Measurements from ENCODE around the gene ZMYND8. TPM values are rescaled to one million over a fixed set of nuclear protein-coding genes. Genes with fewer than 3 reads are reported as not detected.

The ZMYND8 gene
- total and polyA plus RNA-seq, 2 of the 8 experiments (the other 6 are each of a cell fraction or from before 2014, with no cell fraction given), result 50.5 to 163 TPM

DNA sequence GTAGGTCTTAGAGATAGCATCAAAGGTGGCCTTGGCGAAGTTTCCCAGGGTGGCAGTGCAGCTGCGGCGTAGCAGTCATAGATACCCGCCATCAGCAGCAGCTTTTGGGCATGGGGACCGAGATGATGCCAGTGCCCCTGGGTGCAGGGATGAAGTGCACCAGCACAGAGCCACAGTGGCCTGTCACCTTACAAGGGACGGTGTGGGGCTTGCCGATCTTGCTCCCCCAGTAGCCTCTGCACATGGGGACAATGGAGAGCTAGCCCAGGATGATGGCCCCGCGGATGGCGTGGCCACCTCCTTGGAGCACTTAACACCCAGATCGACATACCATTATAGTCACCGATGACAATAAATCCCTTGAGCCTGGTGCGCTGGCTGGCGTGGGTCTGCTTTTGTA is 195.5 kb downstream of the ZMYND8 start:
- no peaks in the 10 kb centered on the region for H3K79me2 ChIP-seq (ENCODE audit: control insufficient read depth in 1 of 2, insufficient read depth in 2 of 2, low read length in 2 of 2)
- H3K79me1 ChIP-seq (ENCODE audit: low read depth, low read length), result no peaks in the 10 kb centered on the region
- H3K4ac ChIP-seq (replicated peaks; ENCODE audit: insufficient read length, low read depth, low read length), result no peak overlapping the region
- no peak overlapping the region for H2BK15ac ChIP-seq (ENCODE audit: low read length)
- FAIRE-seq (no peak), DNase-seq (ENCODE audit: low read depth in 1 of 2, low spot score in 2 of 2) (no peak)
- H2AFZ ChIP-seq (ENCODE audit: low read length), result no peak overlapping the region
- H3K4me2 ChIP-seq (ENCODE audit: insufficient read depth in 1 of 2, low read depth in 2 of 2, low read length in 2 of 2), result no peak overlapping the region
- no peaks in the 10 kb centered on the region for H4K20me1 ChIP-seq (replicated peaks in 1 of 2; ENCODE audit: control insufficient read depth in 1 of 2, insufficient read depth in 2 of 2, low read length in 2 of 2)
- no peak overlapping the region for H3K9ac ChIP-seq (replicated peaks in 1 of 4; ENCODE audit: extremely low read depth in 1 of 4, low read depth in 3 of 4, low read length in 3 of 4)
- no peak overlapping the region for H3K4me3 ChIP-seq (ENCODE audit: extremely low read depth in 1 of 4, insufficient read depth in 2 of 4, low read depth in 3 of 4, low read length in 4 of 4)
- no peak overlapping the region for H3K14ac ChIP-seq (ENCODE audit: insufficient read length)
- no peaks in the 10 kb centered on the region for H3K27me3 ChIP-seq (replicated peaks in 1 of 4; ENCODE audit: control insufficient read depth in 3 of 4, extremely low read depth in 1 of 4, insufficient read depth in 3 of 4, low read length in 3 of 4)
- no peak overlapping the region for H3K23ac ChIP-seq (ENCODE audit: insufficient read length)
- CTCF ChIA-PET (ENCODE audit: partially characterized antibody), result interaction anchor here (1.4 kb wide), 1 partner anchor 403 kb away, joined by 4 read pairs; no protein-coding TSS in a partner anchor
- H4K8ac ChIP-seq (ENCODE audit: extremely low read depth, insufficient read depth, low read length), result no peak overlapping the region
- peaks cover 0 to 3% (median 0%) of the 10 kb centered on the region in 4 experiments; a peak in 1 of 7 replicates for H3K4me1 ChIP-seq (replicated peaks in 1 of 4; ENCODE audit: control insufficient read depth in 3 of 4, insufficient read depth in 4 of 4, low read length in 3 of 4)
- no peak overlapping the region for H4K91ac ChIP-seq (replicated peaks; ENCODE audit: insufficient read length, low read length)
- no peak overlapping the region for H3K27ac ChIP-seq (ENCODE audit: low read depth, low read length)
- no peak overlapping the region for H2BK12ac ChIP-seq (ENCODE audit: low read depth, low read length)
- no peak overlapping the region for H2BK5ac ChIP-seq (ENCODE audit: low read depth, low read length)
- no peaks in the 10 kb centered on the region for H3K9me3 ChIP-seq (ENCODE audit: insufficient read depth in 2 of 2, low read depth in 1 of 2, low read length in 1 of 2)
- H3K56ac ChIP-seq (replicated peaks; ENCODE audit: insufficient read length, low read depth, low read length), result no peak overlapping the region
- H2BK120ac ChIP-seq (replicated peaks; ENCODE audit: low read depth, low read length), result no peak overlapping the region
- no peak overlapping the region for H3K18ac ChIP-seq (ENCODE audit: extremely low read depth, low read length)
- WGBS, 2 experiments (ENCODE audit: extremely low coverage in 1 of 2, insufficient coverage in 1 of 2, insufficient read length in 1 of 2, insufficient replicate concordance in 2 of 2, low coverage in 1 of 2, low lambda C conversion rate in 2 of 2, missing lambda C conversion rate in 1 of 2), result 87% methylated on average over 14 of the region's 14 CpGs; no CpG with 5 or more reads in 1 of the 2 experiments
- no peak overlapping the region for H2AK5ac ChIP-seq (ENCODE audit: low read depth, low read length)
- H3K23me2 ChIP-seq (ENCODE audit: low read depth, low read length), result no peaks in the 10 kb centered on the region
- H4K5ac ChIP-seq (ENCODE audit: insufficient read length, low read depth, low read length), result no peak overlapping the region
- no peak overlapping the region for H2BK20ac ChIP-seq (ENCODE audit: low read length)
- POLR2A ChIA-PET (ENCODE audit: partially characterized antibody), result no interaction called here
- no peaks in the 10 kb centered on the region for H3K36me3 ChIP-seq (ENCODE audit: control insufficient read depth in 2 of 4, insufficient read depth in 4 of 4, low read length in 3 of 4)
- TF ChIP-seq RFX5 (IDR thresholded peaks at IDR 0.05; ENCODE audit: borderline replicate concordance, low read depth, low read length), result no peak
- TF ChIP-seq CHD1 (IDR thresholded peaks at IDR 0.05; ENCODE audit: low read depth, low read length), result no peak
- TF ChIP-seq BACH1 (IDR thresholded peaks at IDR 0.05; ENCODE audit: low read length), result no peak
- no peak for TF ChIP-seq JUND (IDR thresholded peaks at IDR 0.05; ENCODE audit: low read length)
- no peak for TF ChIP-seq SIN3A (conservative IDR thresholded peaks at IDR 0.05 in 1 of 2, IDR thresholded peaks at IDR 0.05 in 1 of 2; ENCODE audit: low read depth in 1 of 2, low read length in 2 of 2)
- TF ChIP-seq, protein P1, sequence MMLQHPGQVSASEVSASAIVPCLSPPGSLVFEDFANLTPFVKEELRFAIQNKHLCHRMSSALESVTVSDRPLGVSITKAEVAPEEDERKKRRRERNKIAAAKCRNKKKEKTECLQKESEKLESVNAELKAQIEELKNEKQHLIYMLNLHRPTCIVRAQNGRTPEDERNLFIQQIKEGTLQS (IDR thresholded peaks at IDR 0.05; ENCODE audit: insufficient read depth, low read depth, low read length), result no peak
- no peak for TF ChIP-seq EGR1 (IDR thresholded peaks at IDR 0.05; ENCODE audit: borderline replicate concordance, low read depth, low read length)
- TF ChIP-seq, protein P2, sequence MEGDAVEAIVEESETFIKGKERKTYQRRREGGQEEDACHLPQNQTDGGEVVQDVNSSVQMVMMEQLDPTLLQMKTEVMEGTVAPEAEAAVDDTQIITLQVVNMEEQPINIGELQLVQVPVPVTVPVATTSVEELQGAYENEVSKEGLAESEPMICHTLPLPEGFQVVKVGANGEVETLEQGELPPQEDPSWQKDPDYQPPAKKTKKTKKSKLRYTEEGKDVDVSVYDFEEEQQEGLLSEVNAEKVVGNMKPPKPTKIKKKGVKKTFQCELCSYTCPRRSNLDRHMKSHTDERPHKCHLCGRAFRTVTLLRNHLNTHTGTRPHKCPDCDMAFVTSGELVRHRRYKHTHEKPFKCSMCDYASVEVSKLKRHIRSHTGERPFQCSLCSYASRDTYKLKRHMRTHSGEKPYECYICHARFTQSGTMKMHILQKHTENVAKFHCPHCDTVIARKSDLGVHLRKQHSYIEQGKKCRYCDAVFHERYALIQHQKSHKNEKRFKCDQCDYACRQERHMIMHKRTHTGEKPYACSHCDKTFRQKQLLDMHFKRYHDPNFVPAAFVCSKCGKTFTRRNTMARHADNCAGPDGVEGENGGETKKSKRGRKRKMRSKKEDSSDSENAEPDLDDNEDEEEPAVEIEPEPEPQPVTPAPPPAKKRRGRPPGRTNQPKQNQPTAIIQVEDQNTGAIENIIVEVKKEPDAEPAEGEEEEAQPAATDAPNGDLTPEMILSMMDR (IDR thresholded peaks at IDR 0.05; ENCODE audit: control extremely low read depth in 1 of 3, insufficient read depth in 1 of 3, low read depth in 1 of 3, low read length in 3 of 3), result no peak
- TF ChIP-seq MAFK (IDR thresholded peaks at IDR 0.05; ENCODE audit: low read depth, low read length), result no peak
- no peak for TF ChIP-seq BCL11A (IDR thresholded peaks at IDR 0.05; ENCODE audit: low read depth in 2 of 2, low read length in 2 of 2)
- no peak for TF ChIP-seq CBX8 (IDR thresholded peaks at IDR 0.05; ENCODE audit: borderline replicate concordance, low read depth, low read length)

Data from H1 (cell line).